GDM1 (cell line): ENCODE data around the gene RNF213.

Experiments used
- DNase-seq: peaks from one replicate; lab custom pipeline; 2025; lab: John Stamatoyannopoulos, UW

Gene RNF213

DNA sequence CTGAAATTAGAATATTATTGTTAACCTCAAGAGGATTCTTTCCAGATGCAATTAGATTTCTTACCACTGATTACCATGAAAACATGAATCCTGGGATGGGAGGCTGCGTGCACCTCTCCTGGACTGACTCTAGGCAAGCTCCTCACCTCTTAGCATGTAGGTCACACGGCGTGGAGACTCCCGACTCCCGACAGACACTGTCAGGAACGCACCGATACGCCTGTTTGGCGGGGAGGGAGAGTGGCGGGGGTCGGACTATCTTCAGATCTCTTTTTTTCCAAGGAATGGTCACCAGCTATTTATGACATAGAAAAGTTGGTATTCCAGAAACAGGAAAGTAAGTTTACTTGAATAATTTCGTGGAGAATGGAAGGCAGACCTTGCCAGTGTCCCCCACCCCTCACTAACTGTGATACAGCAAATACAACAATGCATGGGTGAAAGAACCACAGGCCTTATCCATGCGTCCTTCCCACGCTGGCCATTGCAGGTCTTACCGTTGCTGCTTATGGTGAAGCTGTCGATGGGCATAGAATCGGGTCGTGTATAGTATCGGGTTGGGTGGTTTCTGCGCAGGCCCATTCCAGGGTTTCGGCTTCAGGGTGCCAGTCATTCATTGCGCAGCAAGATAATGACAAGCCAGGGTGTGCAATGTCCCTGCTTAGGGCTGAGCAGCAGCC, 91.7 kb downstream of the RNF213 start:
- no peak for DNase-seq

DNA sequence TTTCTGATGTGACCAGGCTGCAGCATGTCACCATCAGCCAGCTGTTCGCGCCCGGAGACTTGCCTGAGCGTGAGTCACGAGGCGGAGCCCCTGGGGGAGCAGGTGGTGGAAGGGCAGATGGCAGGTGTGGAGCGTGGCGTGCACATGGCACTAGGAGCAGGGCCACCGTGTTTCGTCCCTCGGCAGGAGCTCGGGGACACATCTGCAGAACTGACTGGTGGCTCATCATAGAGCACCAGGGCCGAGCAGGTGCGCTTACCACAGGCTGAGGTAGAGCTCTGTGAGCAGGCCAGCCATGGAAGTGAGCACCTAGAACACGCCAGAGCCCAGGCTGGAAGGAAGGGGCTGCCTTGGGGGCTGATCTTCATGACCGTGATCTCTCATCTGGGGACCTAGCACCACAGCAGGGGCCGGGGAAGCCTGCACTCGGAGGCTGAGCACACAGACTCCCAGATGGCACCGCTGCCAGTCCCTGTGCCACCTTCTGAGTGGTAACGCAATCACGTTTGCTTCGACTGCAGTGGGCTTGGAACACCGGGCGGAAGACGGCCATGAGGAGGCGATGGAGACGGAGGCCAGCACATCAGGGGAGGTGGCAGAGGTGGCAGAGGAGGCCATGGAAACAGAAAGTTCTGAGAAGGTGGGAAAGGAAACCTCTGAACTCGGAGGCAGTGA, 92.5 kb downstream of the RNF213 start:
- no peak for DNase-seq

DNA sequence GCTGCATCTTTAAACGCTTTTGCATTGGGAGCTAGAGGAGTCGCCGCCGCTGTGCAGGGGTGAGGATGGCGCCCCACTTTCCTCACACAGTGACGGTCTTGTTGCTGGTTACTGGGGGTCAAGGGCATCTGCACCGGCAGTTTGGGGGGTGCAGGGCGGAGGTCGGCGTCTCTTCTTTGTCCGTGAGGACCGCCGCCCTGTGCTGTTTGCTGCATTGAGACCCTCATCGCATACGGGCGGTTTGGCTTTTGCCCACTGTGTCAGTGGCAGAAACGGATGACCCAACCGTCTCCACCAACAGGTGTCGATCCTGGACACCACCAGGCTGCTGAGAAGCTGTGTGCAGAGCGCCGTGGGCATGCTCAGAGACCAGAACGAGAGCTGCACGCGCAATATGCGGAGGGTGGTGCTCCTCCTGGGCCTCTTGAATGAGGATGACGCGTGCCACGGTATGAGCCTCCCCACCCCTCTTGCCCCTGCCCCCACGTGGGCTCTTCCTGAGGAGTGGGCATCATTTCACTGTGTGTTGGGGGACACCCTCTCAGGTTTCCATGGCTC, 93.1 kb downstream of the RNF213 start:
- DNase-seq: no peak

DNA sequence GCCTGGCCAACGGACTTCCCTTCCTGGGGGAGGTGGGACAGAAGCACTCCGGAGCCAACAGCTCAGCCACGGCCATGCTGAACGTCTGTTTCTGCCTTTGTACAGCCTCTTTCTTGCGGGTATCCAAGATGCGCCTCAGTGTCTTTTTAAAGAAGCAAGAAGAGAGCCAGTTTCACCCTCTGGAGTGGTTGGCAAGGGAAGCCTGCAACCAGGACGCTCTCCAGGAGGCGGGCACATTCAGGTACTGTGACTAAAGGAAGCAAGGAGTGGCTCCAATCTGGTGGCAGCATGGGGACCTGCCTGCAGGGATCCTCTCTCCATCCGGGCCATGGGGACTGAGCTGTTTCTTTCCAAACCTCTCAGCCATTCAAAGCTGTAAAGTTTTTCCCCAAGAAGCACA, 93.7 kb downstream of the RNF213 start:
- DNase-seq: no peak

DNA sequence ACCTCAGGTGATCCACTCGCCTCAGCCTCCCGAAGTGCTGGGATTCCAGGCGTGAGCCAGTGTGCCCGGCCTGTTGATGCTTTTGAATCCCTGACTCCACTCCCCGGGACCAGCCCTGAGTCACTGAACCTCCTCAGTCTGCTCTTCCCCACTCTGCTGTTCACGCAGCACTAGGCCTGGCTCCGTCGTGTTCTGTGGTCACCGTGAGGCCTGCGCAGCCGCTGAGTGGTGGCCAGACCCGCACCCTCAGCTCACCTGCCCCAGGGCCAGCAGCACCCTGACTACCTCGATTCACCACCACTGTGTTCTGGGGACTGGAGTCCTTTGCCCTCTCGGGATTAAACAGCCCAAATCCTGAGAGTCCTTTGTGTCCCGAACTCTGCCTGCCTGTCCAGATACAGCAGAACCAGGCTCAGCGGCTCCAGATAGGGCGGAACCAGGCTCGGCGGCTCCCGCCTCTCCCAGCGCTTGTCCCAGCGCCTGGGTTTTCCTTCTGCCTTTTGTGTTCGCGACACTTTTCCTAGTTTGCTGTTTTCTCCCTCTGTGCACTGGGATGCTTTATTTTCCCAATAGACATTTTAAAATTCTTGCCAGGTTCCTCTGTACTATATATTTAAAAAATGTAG, 95.7 kb downstream of the RNF213 start:
- no peak for DNase-seq

DNA sequence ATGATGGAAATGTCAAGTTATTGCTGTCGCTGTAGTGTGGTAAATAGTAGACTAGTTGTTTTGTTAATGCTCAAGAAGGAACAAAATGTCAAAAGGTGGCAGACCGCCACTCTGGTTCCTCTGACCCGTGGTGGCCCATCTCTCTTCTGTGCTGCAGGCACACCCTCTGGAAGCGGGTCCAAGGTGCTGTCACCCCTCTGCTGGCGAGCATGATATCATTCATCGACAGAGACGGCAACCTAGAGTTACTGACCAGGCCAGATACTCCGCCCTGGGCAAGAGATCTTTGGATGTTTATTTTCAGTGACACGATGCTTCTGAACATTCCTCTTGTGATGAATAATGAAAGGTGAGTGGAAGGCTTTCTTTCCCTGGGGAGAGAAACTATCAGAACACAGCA, 97.5 kb downstream of the RNF213 start:
- no peak for DNase-seq

DNA sequence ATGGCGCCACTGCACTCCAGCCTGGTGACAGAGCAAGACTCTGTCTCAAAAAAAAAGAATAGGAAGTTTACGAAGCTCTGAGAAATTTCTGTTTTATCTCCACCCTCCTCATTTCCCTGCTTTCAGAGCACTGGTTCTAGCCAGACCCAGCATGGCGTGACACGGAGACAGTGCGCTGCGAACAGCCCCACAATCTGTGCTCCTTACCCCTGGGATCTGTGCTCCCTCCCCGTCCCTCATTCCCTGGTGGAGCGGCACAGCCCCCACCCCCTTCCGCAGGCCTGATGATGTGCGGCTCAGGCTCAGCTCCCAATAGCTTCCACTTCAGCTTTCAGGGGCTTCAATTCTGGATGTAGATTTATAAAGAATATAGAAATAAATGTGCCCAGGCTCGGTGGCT, 98.2 kb downstream of the RNF213 start:
- DNase-seq: no peak

DNA sequence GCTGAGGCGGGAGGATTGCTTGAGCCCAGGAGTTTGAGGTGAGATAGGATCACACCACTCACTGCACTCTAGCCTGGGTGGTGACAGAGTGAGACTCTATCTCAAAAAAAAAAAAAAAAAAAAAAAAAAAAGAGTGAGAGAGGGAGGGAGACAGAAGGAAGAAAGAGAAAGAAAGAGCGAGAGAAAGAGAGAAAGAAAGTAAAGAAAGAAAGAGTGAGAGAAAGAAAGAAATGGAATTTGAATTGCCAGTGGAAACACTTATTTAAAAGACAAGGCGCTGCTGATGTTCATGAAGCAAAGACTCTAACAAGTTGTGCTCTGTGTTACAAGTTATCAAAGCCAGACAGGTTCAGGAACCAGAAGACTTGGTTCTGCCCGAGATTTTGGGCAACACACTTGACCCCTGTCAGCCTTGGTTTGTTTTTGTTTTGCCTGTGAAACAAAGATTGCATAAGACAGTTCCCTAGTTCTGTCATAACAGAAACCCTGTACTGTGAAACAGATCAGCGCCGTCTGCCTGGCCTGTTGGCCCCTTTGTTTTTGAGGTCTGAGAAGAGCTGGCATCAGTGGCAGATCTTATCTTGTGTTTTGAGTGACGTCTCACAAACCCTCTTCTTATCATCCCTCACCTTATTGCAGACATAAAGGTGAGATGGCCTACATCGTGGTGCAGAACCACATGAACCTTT, 98.9 kb downstream of the RNF213 start:
- no peak for DNase-seq

DNA sequence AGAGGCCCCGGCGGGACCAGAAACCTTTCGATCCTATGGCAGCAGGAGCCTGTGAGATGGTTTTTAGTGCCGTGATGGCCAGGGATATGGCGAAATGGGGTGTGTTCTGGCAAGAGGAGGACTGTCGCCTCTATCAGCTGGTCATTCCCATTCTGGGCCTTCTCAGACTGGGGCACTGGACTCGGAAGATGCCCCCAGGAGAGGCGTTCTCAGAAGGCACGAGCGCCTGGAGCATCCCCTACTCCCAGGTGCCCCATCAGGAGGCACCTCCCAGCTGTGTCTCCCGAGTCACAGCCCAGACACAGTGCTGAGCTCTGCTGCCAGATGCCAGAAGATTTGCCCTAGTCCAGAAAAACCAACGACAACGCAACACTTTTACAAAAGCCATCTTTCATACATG, 99.7 kb downstream of the RNF213 start:
- no peak for DNase-seq

DNA sequence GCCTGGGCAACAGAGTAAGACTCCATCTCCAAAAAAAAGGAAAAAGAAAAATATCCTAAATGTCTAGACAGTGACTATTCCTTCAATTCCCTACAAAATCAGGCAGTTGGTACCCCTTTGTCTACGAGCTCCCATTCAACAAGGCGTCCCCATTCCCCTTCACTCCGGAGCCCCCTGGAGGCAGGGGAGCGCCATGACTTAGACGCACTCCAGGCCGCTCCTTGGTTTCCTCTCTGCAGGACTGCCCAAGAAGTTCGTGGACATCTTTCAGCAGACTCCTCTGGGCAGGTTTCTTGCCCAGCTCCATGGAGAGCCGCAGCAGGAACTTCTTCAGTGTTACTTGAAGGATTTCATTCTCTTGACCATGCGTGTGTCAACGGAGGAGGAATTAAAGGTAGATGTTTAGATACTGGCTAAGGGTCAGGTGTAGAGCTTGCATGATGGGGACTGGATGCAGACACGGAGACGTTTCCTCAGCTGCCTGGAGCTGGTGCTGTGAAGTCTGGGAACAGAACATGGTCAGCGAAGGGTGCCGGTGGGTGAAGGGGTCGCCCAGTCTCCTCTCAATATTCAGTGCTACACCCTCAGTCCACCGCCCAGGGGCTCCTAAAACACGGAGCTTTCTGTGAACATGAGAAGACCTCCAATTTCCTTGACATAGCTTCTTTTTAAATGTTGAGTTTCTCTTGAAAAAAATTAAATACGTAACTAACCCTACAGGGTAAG, 101.0 kb downstream of the RNF213 start:
- DNase-seq: no peak

DNA sequence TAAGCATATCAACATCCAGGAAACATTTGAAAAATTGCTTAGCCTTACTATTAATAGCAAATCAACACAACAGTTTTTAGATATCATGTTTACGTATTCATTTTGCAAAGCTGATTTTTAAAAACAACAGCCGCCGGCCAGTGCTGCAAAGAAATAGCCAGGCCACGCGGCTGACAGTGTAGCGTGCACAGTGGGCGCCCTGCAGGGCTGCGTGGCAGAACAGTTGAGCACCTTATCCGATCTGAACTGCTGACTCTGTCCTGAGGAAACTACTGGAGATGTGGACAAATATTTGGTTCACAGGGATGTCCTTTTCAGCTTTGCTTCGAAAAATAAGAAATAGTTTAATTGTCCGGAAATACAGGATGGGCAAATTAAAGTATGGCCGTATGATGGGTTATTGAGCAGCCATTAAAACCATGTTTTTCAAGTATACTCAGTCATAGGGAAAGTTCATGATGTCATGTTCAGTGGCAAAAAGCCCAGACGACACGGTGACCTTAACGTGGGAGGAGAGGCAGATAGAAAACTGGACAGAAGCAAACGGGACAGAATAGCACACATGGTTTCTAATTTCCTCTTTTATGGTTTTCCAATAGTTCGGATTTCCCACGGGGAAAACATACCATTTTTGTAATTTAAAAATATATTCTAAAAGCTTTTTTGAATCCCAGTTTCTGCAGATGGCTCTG, 101.9 kb downstream of the RNF213 start:
- DNase-seq: no peak

DNA sequence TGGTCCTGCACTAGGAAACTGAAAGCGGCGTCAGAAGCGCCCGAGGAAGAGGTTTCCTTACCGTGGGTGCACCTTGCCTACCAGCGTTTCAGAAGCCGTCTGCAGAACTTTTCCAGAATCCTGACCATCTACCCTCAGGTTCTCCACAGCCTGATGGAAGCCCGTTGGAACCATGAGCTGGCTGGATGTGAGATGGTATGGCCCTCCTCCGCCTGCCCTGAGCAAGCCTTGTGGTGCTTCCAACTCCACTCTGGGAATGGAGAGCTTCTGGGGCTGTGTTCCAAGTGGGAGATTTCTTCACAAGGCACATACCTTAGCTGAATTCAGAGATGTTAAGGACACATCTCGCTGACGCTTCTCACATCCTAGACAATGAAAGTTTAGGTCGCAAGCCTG, 102.5 kb downstream of the RNF213 start:
- no peak for DNase-seq

DNA sequence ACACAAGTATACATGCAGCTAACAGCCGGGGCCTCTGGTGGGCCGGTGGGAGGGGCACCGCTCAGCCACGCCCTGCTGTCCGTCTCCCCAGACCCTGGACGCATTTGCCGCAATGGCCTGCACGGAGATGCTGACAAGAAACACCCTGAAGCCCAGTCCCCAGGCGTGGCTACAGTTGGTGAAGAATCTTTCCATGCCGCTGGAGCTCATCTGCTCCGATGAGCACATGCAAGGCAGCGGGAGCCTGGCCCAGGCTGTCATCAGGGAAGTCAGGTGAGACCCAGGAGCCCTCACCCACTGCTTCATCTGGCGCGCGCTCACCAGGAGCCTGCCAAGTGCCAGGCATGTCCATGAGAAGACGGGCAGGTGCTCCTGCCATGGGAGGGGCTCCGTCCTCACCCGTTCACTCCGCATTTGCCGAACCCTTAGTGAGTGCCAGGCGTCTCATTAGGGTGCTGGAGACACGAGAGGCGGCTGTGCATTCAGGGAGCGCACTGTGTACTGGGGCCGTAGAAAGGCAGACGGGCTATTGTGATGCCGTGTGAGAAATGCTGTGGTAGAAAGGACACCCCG, 103.0 kb downstream of the RNF213 start:
- DNase-seq: no peak

DNA sequence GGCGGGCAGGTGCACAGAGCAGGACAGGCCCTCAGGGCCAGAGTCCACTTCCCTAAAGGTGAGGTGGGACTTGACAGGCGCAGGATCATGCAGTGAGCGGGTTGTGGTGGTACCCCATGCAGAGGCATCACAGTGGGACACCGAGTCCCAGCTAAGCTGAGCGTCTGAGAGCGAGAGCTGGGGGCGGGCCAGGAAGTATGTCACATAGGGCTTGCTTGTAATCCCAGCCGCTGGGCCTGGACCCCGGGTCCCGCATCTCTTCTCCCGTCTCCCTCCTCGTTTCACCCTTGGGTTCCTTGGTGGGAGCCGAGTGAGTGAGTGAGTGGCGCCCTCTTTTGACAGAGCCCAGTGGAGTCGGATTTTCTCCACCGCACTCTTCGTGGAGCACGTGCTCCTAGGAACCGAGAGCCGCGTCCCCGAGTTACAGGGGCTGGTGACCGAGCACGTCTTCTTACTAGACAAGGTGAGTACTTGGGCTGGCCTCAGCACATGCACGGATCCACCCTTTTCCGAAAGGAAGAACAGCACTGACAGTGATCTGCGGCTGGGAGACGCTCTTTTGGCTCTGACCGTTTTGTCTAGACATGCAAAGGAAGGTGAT, 103.5 kb downstream of the RNF213 start:
- DNase-seq: no peak

DNA sequence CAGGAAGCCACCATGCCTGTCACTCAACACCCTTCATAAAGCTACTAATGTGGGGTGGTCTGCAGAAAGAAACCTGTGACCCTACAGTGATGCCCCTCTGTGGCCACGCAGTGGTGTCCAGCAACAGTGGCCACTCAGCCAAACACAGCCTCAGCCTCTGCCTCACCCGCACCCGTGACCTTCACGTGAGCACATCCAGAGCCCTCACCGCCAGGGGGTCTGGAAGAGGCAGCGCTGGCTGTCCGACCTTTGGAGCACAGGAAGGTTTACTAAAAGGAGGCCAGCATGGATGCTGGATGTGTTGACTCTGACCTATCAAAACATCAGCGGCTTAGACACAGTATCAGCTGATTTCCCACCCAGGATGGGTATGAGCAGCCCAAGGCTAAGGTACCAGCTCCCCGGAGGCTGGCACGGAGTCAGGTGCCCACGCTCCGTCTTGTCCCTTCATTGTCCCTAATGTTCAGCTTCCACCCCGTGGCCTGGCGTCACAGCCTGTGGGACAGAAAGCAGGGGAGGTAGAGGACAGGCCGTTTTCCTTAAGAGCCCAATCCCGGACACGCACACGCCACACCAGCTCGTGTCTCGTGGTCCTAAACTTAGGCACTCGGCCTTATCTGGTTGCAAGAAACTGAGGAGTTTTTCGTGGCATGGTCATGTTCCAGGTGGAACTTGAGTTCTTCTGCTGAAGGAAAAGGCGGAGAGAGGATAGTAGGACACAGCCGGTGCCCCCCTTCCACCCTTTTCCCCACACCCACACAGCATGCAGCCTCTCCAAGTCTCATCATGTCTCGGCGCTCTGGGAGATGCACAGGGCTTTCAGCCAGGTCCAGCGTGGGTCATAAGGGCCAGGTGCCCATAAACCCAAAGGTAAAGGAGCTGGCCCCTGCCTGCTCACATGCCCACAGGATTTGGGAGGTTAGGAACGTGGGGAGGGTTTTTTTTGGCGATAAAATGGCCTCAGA, 104.6 kb downstream of the RNF213 start:
- DNase-seq: no peak

DNA sequence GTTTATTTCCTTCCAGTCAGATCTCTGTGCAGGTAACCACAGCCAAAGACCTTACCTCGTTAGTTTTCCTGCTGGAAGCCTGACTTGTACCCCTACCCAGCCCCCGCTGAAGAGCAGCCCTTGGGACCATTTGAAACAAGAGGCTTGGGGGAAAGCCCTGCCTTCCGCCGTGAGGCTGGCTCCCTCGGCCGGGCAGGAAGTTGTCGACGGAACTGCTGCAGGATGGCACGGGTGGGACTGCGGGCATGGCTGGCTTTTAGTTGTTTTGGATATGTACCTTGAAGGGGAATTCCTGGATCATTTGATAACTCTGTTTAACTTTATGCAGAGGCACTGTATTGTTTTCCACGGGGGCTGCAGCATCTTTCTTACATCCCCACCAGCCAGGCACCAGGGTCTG, 105.3 kb downstream of the RNF213 start:
- no peak for DNase-seq

DNA sequence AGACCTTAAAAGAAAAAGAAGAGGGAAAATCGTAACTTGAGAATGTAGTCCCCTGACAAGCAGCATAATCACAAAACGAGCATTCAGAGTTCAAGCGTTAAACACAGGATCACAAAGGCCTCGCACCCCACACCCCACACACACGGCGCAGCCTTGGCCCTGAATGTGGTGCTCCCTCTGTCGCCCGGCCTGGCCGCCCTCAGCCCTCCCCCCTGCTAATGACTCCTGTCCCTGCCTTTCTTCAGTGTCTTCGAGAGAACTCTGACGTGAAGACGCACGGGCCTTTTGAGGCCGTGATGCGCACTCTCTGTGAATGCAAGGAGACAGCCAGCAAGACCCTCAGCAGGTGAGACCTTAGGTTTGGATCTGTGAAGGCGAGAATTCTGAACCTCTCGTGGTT, 106.9 kb downstream of the RNF213 start:
- no peak for DNase-seq

DNA sequence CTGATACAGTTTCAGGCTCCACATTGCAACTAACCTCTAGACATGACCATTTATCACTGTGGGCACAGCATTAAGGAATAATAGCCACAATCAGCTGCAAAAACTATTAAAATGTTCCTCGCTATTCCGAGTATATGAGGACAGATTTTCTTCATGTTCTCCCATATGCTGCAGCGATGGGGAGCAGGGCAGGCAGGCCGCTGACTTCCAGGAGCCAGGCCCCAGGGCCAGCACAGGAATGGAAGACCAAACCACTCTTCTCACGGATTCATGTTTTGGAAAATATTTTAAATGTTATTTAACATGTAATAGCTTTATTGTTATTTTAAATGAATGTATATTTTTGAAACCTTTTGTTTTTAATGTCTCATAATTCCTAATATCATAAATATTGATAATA, 110.5 kb downstream of the RNF213 start:
- no peak for DNase-seq

DNA sequence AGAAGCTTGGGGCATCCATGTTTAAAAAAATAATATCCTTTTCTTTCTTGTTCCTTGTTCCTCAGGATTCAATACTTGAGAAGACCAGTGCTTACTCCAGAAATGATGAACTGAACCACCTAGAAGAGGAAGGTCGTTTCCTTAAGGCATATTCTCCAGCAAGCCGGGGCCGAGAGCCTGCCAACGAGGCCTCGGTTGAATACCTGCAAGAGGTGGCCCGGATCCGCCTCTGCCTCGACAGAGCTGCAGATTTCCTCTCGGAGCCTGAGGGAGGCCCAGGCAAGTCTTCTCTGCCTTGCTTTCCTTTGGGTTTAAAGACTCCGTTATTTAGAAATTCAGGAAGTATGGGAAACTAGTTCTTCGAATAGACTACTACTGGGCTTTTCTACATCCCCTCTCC, 111.8 kb downstream of the RNF213 start:
- DNase-seq: no peak
